Measurements from ENCODE around the gene ACAP3.

- TF ChIP-seq, protein P1, sequence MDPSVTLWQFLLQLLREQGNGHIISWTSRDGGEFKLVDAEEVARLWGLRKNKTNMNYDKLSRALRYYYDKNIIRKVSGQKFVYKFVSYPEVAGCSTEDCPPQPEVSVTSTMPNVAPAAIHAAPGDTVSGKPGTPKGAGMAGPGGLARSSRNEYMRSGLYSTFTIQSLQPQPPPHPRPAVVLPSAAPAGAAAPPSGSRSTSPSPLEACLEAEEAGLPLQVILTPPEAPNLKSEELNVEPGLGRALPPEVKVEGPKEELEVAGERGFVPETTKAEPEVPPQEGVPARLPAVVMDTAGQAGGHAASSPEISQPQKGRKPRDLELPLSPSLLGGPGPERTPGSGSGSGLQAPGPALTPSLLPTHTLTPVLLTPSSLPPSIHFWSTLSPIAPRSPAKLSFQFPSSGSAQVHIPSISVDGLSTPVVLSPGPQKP (IDR thresholded peaks at IDR 0.05; ENCODE audit: borderline replicate concordance, low read depth, low read length): no peak
- TF ChIP-seq CTCF (conservative IDR thresholded peaks at IDR 0.05; ENCODE audit: low read depth, low read length) (no peak), MXI1 (IDR thresholded peaks at IDR 0.05; ENCODE audit: borderline replicate concordance, low read depth, low read length) (no peak), CHD1 (IDR thresholded peaks at IDR 0.05; ENCODE audit: low read depth, low read length) (no peak)
These were observed 13.4 kb downstream of the ACAP3 start for GRCh38 chr1:1294250-1294890.
